HL-60 (cell line): ENCODE measurements around the gene HDAC9.

Experiments used
- CTCF ChIP-seq: IDR thresholded peaks from one replicate; pipeline ENCODE4 v1.5.1; 2011; ENCODE audit warnings: low read length, control low read depth, inconsistent platforms; ENCODE audit not compliant: insufficient read depth
- POLR2AphosphoS5 ChIP-seq: IDR thresholded peaks from 2 replicates; pipeline ENCODE4 v1.6.1; 2012; ENCODE audit warnings: low read depth

- no peak for TF ChIP-seq CTCF
- TF ChIP-seq POLR2AphosphoS5 = no peak
These were observed 211.1 kb downstream of the HDAC9 start for GRCh38 chr7:18706670-18707069.
